Measurements from ENCODE around the gene LPP.

Gene LPP

DNA sequence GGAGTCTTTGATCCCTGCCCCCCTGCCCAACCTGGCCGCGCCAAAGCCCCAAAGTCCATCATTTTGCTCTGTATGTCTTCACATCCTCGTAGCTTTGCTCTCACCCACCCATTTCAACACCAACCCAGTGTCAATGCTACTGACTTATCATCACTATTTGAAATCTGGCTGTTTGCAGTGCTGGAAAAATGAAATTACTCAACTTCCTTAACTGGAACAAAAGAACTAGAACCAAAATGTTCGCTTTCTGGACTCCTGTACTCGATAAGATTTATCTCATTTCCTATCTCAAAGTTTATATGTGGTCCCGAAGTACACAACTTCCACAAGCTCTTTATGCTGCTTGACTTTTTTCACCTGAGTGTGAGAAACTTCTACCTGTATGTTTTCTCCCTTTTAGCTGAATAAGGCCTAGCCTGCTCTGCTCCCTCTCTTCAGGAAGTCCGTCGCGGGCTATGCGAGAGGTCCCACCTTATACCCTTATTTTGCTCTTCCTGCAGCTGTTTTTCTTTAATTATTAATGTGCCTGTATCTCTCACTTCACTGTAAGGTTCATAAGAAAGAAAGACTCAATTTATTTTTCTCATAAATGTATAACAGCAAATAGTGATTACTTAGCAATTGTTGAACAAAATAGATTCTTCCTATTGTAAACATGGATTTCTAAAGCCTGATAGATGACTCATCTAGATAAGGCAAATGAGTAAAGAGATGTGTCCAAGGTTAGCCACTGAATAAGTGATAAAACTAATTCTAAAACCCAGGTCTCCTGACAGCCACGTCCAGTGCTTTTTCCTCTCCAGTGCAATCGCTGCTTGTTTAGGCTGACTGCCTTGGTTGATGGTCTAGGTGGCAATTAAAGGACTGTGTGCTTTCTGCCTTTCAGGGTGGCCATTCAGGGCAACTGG lies 553.7 kb downstream of the LPP start:
- no peak for DNase-seq (ENCODE audit: low spot score)

DNA sequence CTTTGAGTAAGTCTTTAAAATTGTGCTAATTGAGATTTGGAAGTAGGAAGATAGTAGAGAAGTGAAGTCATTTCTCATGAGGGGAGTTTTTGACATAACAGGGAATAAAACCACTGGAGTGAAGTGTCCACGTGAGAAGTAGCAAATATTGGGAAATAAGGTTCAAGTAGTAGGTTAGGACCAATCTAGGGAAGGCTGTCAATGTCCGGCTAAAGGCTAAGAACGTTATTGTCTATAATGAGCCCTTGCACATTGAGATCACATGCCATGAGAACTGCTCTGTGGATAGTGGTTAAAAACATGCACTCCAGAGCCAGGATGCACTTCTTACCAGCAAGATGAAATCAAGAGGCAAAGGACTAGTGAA lies 557.9 kb downstream of the LPP start:
- DNase-seq (ENCODE audit: low spot score), result no peak

DNA sequence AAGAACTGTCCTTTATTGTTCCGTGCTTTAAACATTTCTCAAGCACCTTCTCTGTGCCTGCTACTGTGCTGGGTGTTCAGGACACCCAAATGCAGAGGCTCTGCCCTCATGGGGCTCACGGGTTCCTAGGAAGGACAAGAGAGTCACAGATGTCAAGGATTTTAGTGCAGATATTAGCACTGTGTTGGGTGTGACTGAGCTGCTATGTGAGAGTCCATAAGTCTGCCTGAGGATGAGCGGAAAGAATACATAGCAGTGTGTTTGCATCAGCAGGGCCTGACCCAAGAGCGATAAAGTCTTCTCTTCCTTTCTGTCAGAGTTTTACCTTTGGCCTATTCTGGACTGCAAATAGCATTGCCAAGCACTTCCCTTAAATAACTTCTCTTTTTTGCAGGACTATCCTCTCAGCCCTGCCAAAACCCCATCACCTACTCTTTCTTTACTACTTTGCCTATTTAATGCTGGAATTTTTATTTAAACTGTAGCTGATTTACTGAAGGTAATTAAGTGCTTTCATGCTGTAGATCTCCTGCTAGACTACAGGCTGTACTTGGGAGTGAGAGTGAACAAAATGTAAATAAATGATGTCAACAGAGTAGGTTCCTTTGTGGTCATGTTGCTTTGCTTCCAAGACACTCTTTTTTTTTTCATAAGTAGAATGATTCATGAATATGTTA lies 558.4 kb downstream of the LPP start:
- DNase-seq (ENCODE audit: low spot score), result no peak

DNA sequence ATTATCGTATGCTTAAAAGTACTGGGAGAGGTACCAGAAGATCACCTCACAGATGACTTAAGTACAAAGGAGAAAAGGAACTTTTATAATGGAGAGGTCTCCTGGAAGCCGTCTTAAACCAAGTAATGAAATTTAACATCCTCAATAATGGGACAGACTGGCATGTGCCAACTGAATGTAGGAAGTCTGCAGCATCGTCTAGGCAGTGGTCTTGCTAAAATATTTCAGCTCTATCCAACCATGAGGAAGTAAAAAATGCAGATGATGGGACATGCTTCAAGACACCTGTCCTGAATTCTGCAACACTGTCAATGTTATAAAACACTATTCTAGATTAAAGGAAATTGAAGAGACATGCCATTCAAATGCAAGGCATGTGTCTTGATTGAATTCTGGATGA lies 559.0 kb downstream of the LPP start:
- no peak for DNase-seq (ENCODE audit: low spot score)

DNA sequence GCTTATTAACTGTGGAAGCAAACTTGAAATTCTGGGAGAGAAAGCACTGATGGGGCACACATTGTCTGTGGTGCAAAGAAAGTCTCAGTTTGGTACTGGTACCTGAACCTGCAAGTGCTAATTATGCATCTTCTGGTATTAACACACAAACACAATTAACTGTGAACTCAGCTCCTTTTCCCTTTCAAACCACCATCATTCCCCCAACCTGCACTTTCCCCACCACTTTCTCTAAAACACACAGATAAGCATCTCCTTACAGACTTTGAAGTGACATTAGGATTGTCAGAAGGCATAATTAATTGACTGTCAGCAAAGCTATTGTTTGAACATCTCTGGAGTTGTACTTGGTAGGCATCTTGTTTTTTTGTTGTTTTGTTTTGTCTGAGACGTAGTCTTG lies 565.6 kb downstream of the LPP start:
- DNase-seq (ENCODE audit: low spot score), result no peak

DNA sequence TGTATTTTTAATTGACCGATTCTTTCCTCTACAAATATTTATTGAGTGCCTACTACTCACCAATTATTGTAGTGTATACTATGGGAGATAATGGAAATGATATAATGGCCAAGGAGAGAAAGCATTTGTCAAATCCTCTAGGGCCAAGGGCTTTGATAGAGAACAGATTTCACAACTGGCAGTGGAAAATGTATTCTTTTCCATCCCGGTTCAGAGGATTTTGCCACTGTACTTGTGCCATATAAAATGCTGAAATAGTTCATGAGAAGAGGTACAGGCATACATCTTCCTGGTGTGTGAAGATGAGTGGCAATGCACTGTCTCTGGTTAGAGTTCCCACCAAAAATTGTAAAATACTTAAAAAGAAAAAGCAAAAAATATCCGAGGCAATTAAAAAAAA lies 566.3 kb downstream of the LPP start:
- no peak for DNase-seq (ENCODE audit: low spot score)

DNA sequence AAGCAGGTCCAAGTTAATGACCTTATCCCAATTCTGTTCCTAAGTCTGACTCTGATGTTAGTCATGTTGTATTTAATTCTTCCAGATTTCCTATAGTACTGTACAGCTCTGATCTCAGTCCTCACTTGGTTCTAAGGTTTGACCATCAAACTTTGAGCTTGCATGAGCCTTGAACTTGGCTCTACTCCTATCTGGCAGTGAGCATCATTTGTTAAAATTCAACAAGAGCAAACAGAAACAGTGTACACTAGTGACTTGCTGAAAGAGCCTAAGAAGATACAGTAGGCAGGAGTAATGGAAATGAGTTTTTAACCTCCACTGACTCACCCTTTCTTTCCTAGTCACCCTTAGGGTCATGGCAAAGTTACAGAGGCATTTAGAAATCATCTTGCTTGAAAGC lies 566.7 kb downstream of the LPP start:
- DNase-seq (ENCODE audit: low spot score), result no peak

DNA sequence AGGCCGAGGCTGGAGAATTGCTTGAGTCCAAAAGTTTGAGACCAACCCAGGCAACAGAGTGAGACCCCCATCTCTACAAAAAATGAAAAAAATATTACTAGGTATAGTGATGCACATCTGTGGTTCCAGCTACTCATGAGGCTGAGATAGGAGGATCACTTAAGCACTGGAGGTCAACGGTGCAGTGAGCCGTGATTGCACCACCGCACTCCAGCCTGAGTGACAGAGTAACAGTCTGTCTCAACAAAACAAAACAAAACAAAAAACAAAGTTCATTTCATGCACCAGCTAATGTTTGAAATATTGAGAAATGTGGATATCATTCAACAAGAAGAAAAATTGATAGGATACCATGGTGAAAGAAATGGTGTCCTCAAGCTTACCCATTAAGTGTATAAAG lies 567.4 kb downstream of the LPP start:
- no peak for DNase-seq (ENCODE audit: low spot score)

DNA sequence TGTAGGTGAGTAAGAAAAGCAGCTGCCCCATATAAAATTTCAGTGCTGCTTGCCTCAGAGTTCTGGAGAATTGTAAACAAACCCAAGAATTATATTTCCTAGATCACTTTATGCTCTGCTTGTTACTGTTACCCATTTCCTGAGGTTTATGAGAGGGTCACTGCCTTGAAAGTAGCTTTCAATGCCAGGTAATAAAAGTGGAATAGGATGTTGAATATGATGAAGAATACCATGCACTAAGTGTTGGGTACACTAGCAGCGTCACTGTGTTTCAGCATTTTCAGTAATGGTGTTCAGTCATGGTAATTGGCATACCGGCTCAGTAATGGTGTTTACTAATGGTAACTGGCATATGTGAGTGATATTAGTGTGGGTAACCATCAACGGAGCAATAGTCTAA lies 568.0 kb downstream of the LPP start:
- no peak for DNase-seq (ENCODE audit: low spot score)

DNA sequence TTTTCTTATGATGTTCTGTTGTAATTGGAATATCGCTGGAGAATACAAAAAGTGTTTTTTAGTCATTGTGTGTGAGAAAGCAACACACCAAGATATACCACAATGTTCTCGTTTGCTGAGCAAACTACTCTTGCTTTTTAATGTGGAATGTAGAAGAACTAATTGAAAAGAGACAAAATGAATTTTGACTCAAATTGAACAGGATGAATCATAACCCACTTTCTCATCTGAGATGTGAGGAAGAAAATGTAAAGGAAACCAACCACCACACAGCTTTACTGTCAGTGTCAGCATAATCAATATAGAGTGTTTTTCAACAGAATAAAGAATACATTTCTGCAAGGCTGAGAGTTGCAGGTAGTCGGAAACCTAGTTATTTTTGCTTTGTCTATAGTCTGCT lies 569.0 kb downstream of the LPP start:
- no peak for DNase-seq (ENCODE audit: low spot score)

DNA sequence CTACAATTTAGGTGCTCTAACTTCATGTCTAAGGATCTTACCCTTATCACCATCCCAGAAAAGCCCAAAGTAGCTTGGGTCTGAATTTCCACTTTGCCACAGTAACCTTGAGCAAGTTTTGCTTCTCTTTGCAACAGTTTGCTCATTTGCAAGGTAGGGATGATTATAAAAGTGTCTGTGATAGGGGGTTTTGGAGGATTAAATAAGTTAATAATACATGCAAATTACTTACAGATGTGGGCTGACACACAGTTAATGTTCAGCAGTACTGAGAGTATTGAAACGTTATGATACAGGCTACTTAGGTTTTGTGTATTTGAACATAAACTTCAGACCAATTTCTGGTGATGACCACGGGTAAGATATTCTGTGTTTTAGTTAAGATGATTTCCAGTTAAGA lies 573.1 kb downstream of the LPP start:
- no peak for DNase-seq (ENCODE audit: low spot score)

DNA sequence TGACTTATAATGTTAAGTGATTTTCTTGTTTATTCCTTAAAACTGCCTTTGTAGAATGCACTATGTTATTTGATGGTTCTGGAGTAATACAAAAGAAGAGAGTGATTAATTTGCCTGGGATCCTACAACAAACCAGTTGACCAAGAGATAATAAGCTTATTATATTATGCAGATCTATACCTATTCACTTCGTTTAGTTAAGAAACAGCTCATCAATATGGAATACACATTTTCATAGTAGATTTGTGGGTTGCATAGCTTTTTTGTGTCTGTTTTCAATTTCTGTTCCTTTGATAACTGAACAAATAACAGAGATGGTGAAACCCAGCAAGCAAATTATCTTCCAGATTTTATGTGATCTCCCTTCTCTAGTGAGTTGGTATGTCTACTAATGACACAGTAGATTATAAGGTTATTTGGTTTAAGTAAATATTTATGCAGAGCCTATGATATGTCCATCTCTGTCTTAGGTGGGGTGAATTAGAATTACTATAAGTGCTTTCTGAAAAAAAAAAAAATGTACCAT lies 574.5 kb downstream of the LPP start:
- DNase-seq (ENCODE audit: low spot score), result no peak

DNA sequence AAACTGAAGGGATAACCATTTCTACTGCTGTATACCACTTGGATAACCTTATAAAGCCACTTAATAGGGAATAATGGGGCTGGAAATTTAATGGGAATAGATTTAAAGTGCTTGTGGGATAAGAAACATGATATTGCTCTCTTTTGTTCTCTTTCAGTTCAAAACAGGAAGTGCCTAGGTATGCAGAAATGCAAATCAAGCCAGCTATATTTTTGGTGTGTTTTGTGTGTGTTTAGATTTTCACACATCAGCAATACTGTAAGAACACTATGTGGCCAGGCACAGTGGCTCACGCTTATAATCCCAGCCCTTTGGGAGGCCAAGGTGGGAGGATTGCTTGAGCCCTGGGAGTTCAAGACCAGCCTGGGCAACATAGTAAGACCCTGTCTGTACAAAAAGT lies 575.5 kb downstream of the LPP start:
- no peak for DNase-seq (ENCODE audit: low spot score)

DNA sequence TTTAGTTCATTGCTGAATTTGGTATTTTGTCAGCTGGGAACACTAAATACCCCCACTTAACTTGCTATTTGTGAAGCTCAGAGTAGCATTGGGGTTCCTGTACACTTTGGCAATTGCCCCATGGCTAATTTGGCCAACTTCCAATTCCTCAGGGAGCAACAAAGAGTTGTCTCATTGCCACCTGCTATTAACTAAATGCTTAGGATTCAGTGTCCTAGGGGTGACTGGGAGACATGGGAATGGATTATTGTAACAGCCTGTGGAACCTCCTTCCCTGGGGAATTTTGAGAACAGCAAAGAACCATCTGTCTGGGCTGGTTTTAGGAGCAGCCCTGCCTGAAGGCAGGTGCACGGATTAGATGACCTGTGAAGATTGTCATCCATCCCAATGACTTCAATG lies 580.4 kb downstream of the LPP start:
- DNase-seq (ENCODE audit: low spot score), result no peak

DNA sequence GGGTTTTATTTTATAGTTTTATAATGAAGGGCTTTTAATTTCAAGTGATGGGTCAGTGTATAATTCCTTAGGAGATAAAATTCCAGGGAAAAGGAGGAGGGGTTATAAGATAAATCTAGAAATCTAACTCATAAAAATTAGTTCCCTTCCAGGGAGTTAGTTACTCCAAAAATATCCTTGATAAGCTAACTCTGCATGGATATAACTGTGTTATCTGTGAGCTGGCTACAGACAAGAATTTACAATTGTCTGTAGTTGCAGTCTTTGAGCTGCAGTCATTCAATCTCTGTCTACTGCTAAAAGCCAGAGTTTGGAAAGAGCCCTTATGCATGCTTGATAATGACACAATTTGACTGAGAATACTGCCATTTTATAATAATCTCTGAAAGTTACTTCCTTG lies 585.6 kb downstream of the LPP start:
- DNase-seq (ENCODE audit: low spot score), result no peak

DNA sequence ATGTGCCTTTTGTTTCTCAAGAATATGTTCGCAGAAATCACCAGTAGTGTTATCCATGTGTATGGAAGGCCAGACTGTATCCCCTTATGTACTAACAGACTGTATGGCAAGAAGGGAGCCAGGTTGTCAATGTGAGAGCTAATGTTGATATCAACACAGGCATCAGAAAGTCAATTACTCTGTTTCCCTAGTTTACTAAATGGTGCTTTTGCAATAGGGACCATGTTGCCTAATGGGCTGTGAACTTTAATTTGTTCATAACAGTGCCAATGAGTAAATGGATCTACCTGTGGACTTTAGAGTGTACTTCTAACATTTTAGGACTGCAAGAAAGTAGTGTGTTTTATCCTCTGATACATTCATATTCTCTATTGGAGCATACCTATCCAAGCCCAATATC lies 586.1 kb downstream of the LPP start:
- DNase-seq (ENCODE audit: low spot score), result no peak

DNA sequence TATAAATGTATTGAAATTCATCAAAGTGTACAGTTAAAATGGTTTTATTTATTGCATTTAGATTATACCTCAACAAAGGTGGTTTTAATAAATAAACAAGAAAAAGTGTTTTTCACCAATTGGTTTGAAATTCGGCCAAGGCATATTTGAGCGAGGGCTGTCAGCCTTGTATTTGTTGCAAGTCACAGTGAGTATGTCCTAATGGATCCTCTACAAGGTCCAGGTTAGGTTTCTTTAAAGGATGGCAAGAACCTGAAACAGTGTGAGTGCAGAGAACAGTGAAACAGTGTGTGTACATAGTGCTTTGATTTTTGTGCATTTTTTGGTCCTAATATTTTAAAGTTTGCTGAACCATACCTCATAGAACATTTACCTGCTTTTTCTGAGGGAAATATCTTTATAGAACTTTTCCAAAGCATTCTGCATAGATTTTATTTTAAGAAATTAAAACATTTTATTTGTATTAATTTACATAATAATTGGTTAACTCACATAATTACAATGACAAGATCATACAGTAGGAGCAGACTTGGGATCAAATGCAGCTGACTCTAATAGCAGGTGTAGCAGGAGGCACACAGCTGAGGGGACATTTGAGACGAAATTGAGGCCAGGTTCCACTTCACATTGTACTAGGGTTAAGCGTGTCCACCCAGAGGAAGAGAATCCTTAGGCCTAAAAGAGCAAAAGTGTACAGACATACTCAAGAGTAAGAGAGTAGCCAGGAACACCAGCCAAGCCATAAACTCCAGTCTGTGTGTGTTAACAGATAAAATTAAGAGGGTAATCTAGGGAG lies 589.0 kb downstream of the LPP start:
- no peak for DNase-seq (ENCODE audit: low spot score)

DNA sequence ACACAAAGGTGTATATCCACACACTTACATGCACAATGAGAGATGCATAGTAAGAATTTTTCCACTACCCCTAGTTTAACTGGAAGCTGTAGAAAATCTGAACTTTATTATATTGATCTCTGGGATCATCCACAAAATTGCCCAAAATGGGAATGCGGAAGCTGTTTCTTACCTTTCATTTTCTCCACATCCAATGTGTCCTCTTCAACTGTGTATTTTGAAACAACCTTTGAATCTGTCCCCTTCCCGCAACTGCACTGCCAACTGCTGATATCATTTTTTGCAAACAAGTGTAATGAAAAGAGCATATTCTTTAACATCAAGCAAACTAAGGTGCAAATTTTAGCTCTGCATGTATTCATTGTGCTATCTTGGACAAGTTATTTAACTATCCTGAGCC lies 590.2 kb downstream of the LPP start:
- DNase-seq (ENCODE audit: low spot score), result no peak

DNA sequence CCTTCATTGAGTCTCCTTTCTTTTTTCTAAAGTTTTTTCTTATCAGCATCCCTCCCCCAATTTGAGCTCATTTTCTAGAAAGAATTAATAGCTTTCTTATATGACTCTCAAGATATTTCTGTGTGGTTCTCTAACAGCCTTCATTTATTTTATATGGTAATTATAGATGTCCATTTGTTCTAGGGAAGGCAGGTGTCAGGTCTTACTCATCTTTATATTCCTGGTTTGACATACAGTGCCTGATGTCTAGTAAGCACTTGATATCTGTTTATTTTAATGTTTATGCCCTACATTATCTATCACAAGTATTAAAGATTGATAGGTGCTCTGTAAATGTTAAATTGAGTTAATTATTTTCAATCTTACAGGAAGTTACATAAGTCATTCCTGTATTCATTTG lies 591.1 kb downstream of the LPP start:
- DNase-seq (ENCODE audit: low spot score), result no peak

DNA sequence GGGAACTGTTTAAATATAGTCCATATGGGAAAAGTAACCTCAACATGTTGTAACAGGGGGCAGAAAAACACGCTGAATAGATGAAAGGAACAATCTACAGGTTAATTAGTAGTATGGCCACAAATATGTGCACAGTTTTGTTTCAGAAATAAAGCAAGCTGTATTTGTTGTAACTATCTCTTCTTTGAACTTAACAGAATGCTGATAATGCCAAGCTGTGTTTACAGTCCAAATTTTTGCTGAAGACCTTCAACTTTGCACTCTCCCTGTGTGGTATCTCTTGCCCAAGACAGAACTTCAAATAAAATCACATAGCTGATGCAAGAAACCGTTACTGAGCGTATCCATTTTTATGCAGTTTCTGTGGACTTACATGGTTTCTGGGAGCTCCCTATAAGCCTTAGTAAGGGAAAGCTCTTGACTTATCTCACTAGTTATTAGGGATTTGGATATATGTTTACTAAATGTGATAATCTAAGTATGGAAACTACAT lies 592.4 kb downstream of the LPP start:
- no peak for DNase-seq (ENCODE audit: low spot score)

DNA sequence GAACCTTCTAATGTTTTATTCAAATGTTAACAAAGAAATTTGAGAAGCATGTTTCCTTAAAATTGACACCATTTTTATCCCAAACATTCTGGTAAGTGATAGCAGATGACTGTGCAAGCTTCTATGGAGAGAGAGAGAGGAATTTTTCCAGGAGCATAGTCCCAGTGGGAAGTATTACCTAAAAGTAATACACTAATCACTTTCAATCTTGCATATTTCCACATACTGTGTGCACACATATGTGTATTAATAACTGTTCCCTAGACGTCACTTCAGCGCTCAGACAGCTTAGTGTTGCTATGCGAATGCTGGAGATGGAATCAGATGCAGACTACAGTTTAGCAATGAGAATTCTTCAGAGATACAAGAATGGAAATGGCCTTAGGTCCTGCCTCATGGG lies 593.5 kb downstream of the LPP start:
- DNase-seq (ENCODE audit: low spot score), result no peak

DNA sequence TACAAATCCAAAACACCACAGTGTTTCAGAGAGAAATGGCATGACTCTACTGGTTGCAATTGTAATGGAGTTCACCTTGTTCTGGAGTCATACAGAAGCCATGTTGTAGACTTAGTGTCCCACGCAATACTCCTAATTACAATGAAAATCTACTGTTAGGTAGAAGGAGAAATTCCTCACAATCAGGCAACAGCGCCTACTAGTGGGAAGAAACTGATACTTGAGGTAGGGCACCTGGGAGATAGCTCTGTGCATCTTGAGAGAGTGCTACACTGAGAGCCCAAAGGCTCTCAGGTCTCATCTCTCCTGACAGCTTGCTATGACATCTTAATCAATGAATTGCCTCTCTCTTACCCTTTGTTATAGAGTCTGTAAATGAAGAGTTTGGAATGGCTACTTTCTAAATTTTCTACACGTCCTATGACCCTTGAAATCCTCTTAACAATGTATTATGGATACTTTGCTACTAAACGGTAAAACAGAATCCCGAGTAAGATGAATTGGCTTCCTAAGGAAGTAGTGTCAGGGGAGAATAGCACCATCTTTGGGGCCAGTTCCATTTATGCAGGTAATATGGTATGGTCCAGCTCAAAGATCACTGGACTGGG lies 595.2 kb downstream of the LPP start:
- DNase-seq (ENCODE audit: low spot score), result no peak

All from left forelimb (tissue), 1 donor.